DOHH2 (cell line): ENCODE results near the gene KCNQ1OT1.

Experiments used
- H3F3A ChIP-seq: fragments of 200-600 bp; sonication (generic), shearing (Covaris generic); 2 replicates; pipeline ENCODE4 v1.6.0; 2016; ENCODE audit warnings: antibody characterized with exemption, mild to moderate bottlenecking; ENCODE audit not compliant: control insufficient read depth, insufficient read depth
- H3K27ac ChIP-seq: fragments of 200-600 bp; sonication (generic); 2 replicates; pipeline ENCODE4 v1.5.1; 2014; ENCODE audit warnings: low read depth, mild to moderate bottlenecking, low read length, moderate library complexity
- H3K27me3 ChIP-seq: fragments of 200-600 bp; sonication (generic); 2 replicates; pipeline ENCODE4 v1.6.1; 2014; ENCODE audit warnings: mild to moderate bottlenecking, low read length, mixed read lengths; ENCODE audit not compliant: control insufficient read depth
- H3K36me3 ChIP-seq: fragments of 200-600 bp; sonication (generic); 2 replicates; pipeline ENCODE4 v1.6.1; 2014; ENCODE audit warnings: mild to moderate bottlenecking, low read length, moderate library complexity, mixed read lengths; ENCODE audit not compliant: control insufficient read depth
- H3K4me1 ChIP-seq: fragments of 200-600 bp; sonication (generic); 2 replicates; pipeline ENCODE4 v1.6.1; 2014; ENCODE audit warnings: mild to moderate bottlenecking, low read length, mixed read lengths; ENCODE audit not compliant: control insufficient read depth
- H3K4me2 ChIP-seq: fragments of 200-600 bp; sonication (generic); 2 replicates; pipeline ENCODE4 v1.6.0; 2014; ENCODE audit warnings: mild to moderate bottlenecking, low read length, moderate library complexity
- H3K4me3 ChIP-seq: fragments of 200-600 bp; sonication (generic); 2 replicates; pipeline ENCODE4 v1.5.1; 2014; ENCODE audit warnings: mild to moderate bottlenecking, low read length, mixed read lengths
- H3K79me2 ChIP-seq: fragments of 200-600 bp; sonication (generic); 2 replicates; pipeline ENCODE4 v1.6.1; 2014; ENCODE audit warnings: mild to moderate bottlenecking, low read length, mixed read lengths; ENCODE audit not compliant: control insufficient read depth
- H3K9me2 ChIP-seq: fragments of 200-600 bp; sonication (generic); replicated peaks from 2 replicates; pipeline ENCODE4 v1.6.1; 2014; ENCODE audit warnings: mild to moderate bottlenecking, low read length, mixed read lengths; ENCODE audit not compliant: control insufficient read depth
- H3K9me3 ChIP-seq: fragments of 200-600 bp; sonication (generic); 2 replicates; pipeline ENCODE4 v1.6.1; 2014; ENCODE audit warnings: antibody characterized with exemption, low read length, mixed read lengths; ENCODE audit not compliant: control insufficient read depth, insufficient read depth
- H4K20me1 ChIP-seq: fragments of 200-600 bp; sonication (generic); 2 replicates; pipeline ENCODE4 v1.6.0; 2014; ENCODE audit warnings: low read depth, mild to moderate bottlenecking, antibody characterized with exemption, low read length, moderate library complexity; ENCODE audit not compliant: control insufficient read depth, insufficient read depth
- EZH2phosphoT487 ChIP-seq: fragments of 200-600 bp; sonication (generic); IDR thresholded peaks from 2 replicates; pipeline ENCODE4 v1.6.1; 2017; ENCODE audit warnings: borderline replicate concordance, mild to moderate bottlenecking, antibody characterized with exemption, low read length, moderate library complexity, mixed read lengths
- TF ChIP-seq, protein P1 (sequence below): fragments of 200-600 bp; sonication (generic); IDR thresholded peaks from one replicate; pipeline ENCODE4 v1.5.1; 2014; ENCODE audit warnings: antibody characterized with exemption, mild to moderate bottlenecking, low read depth, low read length; ENCODE audit not compliant: poor library complexity, severe bottlenecking

The KCNQ1OT1 gene

DNA sequence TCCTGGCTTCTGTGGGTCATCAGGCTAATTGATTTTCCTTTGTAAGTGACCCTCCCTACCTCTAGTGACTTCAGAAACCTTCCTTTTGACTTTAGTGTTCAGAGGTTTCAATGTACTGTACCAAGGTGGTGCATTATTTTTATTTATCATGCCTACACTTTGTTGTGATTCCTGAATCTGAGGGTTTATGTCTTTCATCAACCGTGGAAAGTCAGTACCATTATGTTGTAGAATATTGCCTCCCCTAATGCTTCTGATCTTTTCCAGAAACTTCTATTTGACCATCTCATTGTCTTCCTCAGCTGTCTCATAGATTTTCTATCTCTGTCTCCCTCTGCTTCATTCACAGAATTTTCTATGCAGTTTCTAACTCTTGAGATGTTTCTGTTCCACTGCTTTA is 105.5 kb downstream of the KCNQ1OT1 start:
- H3K9me2 ChIP-seq: no peaks in the 10 kb centered on the region
- no peaks in the 10 kb centered on the region for H4K20me1 ChIP-seq
- TF ChIP-seq, protein P1, sequence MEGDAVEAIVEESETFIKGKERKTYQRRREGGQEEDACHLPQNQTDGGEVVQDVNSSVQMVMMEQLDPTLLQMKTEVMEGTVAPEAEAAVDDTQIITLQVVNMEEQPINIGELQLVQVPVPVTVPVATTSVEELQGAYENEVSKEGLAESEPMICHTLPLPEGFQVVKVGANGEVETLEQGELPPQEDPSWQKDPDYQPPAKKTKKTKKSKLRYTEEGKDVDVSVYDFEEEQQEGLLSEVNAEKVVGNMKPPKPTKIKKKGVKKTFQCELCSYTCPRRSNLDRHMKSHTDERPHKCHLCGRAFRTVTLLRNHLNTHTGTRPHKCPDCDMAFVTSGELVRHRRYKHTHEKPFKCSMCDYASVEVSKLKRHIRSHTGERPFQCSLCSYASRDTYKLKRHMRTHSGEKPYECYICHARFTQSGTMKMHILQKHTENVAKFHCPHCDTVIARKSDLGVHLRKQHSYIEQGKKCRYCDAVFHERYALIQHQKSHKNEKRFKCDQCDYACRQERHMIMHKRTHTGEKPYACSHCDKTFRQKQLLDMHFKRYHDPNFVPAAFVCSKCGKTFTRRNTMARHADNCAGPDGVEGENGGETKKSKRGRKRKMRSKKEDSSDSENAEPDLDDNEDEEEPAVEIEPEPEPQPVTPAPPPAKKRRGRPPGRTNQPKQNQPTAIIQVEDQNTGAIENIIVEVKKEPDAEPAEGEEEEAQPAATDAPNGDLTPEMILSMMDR: no peak
- TF ChIP-seq EZH2phosphoT487: no peak
- H3K36me3 ChIP-seq: no peaks in the 10 kb centered on the region
- H3K27ac ChIP-seq: no peak overlapping the region
- no peak overlapping the region for H3K4me3 ChIP-seq
- no peaks in the 10 kb centered on the region for H3K79me2 ChIP-seq
- H3K4me2 ChIP-seq: no peak overlapping the region
- H3F3A ChIP-seq: no peaks in the 10 kb centered on the region
- no peaks in the 10 kb centered on the region for H3K4me1 ChIP-seq
- peaks cover 6% of the 10 kb centered on the region for H3K27me3 ChIP-seq
- H3K9me3 ChIP-seq: no peaks in the 10 kb centered on the region

DNA sequence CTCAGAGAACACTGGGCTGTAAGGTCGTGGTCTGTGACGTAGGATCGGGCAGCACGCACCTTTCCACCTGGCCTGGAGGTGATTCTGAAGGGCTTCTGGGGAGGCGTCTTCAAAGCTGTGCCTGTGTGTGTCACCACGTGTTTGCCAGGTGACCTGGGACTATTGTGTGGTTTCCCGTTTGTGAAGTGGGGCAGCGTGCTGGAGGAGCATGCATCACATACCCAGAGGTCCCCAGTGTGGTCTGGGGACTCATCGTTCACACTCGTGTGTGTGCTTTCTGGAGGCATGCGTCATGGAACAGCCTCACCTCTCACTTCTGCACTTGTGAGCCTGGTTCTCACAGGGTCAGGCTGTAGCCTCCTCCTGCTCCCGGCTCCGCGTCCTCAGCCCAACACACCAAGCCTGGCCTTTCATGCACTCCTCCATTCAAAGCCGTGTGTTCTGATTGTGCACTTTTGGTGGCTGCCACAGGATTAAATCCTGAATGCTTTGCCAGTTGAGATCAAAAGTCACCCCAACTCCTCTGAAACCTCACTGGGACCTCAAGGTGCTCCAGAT is 106.3 kb downstream of the KCNQ1OT1 start:
- Histone ChIP-seq H3K27ac (no peak overlapping the region), H3K27me3 (peaks cover 6% of the 10 kb centered on the region), H3K4me2 (no peak overlapping the region), H3K4me3 (no peak overlapping the region), H3K4me1 (no peaks in the 10 kb centered on the region), H4K20me1 (no peaks in the 10 kb centered on the region), H3K79me2 (no peaks in the 10 kb centered on the region), H3K9me2 (no peaks in the 10 kb centered on the region), H3K9me3 (no peaks in the 10 kb centered on the region), H3K36me3 (no peaks in the 10 kb centered on the region), H3F3A (no peaks in the 10 kb centered on the region)
- TF ChIP-seq, protein P1: no peak
- TF ChIP-seq EZH2phosphoT487: no peak

DNA sequence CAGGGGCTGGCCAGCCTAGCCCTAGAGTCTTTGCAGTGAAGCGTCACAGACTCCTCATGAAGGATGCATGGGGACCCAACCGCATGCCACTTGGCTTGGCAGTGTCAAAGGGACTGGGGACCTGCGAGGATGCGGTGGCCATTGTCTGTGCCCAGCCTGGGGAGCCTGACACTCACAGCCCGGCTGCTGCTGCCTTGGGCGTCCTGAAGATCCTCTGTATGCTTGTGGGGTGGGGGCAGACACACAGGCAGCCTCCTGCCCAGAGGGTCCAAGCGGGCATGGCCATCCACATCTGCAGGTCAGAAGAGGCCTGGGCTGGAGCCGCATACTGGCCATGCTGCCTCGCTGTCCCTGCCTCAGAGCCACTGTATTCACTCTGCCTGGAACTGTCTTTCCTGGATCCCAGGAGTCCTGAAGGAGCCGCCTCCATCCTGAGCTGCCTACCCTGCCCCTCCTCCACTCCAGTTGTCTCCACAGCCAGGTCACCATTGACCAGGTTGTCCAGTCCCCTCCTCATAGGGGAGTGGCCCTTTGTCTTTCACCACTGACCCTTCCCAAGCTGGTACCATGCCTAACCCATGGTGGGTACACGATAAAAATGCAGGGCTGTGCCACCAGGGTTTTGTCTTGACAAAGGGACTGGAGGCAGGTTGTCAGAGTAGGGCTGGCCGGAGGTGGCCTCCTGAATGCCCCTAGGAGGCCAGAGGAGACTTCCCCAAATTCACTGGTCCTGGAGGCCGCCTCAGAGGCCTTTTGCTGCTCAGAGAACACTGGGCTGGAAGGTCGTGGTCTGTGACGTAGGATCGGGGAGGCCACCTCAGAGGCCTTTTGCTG is 107.0 kb downstream of the KCNQ1OT1 start:
- Histone ChIP-seq H4K20me1 (no peaks in the 10 kb centered on the region), H3K4me3 (no peak overlapping the region), H3K9me3 (no peaks in the 10 kb centered on the region), H3K27me3 (peaks cover 6% of the 10 kb centered on the region), H3K4me1 (no peaks in the 10 kb centered on the region), H3F3A (no peaks in the 10 kb centered on the region), H3K4me2 (no peak overlapping the region), H3K36me3 (no peaks in the 10 kb centered on the region), H3K27ac (no peak overlapping the region), H3K79me2 (no peaks in the 10 kb centered on the region), H3K9me2 (no peaks in the 10 kb centered on the region)
- no peak for TF ChIP-seq EZH2phosphoT487
- TF ChIP-seq, protein P1: no peak
